Eye (tissue), 1 donor: Measurements from ENCODE around the gene FAM72B.
"Not testable (repeated sequence)": the region's sequence is repeated elsewhere in the genome, so short reads cannot be mapped to it uniquely, and the experiment has no call there.

Experiments used
- DNase-seq: peaks from one replicate; pipeline ENCODE4 v3.0.0-alpha.2; 2015

Gene FAM72B

DNA sequence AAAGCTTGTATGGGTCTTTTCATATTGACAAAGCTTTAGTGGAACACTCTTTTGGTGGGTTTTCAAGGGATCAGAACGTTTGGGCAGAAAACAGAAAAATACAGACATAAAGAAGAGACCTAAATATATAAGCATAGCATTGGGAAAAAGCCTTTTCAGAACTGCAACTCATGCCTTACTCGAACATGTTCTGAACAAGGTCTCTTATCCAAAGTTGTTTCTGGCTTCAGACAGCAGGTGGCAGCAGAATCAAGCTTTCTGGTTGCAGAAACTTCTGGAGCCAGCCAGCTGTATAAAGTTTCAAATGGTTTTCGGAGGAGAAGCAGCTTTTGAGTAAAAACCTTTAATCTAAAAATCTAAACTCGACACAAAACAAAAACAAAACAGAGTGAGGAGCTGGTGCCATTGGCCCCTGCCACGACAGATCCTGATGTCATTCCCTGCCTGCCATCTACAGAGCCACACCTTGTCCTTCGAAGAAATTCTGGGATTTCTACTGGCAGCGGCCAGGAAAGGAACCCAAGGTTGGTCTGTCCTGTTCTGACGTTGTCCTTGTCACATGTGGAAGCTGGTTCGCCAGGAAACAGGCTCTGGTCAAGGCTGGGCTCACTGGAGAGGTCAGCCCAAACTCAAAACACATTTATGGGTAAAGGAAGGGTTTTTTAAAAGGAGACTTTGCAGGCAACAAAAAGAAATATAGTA is 35.5 kb downstream of the FAM72B start:
- not testable (repeated sequence) for DNase-seq

DNA sequence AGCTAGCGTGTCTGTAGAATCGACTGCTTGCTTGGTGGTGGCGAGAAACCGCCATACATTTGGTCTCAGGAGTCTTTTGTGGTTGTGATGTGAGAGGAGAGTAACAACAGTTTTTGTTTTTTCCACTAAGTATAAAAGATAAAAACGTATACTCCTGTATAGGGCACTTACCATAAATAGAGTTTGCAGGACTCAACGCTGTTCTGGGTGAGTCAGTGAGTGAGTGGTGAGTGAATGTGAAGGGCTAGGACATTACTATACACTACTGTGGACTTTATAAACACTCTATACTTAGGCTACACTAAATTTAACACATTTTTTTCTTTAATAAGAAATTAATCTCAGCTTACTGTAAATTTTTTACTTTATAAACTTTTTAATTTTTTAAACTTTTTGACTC is 43.7 kb downstream of the FAM72B start:
- not testable (repeated sequence) for DNase-seq

DNA sequence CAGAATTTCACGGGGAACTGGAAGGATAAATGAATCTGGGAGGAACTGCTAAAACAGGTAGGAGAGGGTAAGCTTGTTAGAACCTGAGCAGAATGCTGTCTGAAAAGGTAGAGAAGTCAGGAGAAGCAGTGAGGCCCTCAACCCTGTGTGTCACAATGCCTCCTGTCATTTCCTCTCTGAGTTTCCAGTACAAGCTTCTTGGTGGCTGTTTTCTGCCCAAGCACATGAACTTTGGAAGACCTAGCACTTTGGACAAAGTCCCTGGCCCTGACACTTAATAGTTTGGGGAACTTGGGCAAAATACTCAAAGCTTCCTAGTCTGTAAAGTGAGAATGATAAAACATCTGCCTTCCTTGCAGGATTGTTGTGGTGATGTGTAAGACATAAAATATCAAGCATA is 52.6 kb downstream of the FAM72B start:
- not testable (repeated sequence) for DNase-seq

DNA sequence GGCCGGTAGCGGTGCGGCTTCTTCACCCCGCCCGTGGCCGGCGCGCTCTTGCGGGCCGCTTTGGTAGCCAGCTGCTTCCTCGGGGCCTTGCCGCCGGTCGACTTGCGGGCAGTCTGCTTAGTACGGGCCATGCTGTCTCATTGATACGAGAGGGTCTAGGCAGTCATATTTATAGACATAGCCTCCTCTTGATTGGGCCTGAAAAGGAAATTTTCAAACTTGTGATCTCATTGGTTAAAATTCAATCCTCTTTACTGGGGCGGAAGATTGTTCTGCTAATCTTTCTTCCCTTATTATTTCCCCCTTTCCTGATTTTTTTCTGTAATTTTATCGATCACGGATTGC is 65.7 kb downstream of the FAM72B start:
- DNase-seq: peak; percentile 31
